GM11168 (cell line): ENCODE data around the gene ANXA8.
"Not testable (repeated sequence)": the region's sequence is repeated elsewhere in the genome, so short reads cannot be mapped to it uniquely, and the experiment has no call there.

Experiments used
- in situ Hi-C: fragments of 300-500 bp; cut with MboI; formaldehyde crosslinking; loops from one replicate; pipeline ENCODE4 v1.12.0; 2022; ENCODE audit warnings: low sequenced_read_pairs; ENCODE audit not compliant: unreplicated experiment

Gene ANXA8

GRCh38 chr10:47467458-47467857 is 16.5 kb downstream of the ANXA8 start:
- in situ Hi-C loops = loop anchor here (5.0 kb wide), 1 partner anchor 1075 kb away; no protein-coding TSS in a partner anchor

- in situ Hi-C loops = loop anchor here (5.0 kb wide), 1 partner anchor 1073 kb away; no protein-coding TSS in a partner anchor
These were observed 18.5 kb downstream of the ANXA8 start for GRCh38 chr10:47465216-47465917.

GRCh38 chr10:47462577-47463358 is 21.1 kb downstream of the ANXA8 start:
- in situ Hi-C loops = not testable (repeated sequence)

- in situ Hi-C loops = not testable (repeated sequence)
These were observed 22.6 kb downstream of the ANXA8 start for GRCh38 chr10:47461261-47461687.

- in situ Hi-C loops = no loop called here
These were observed 25.3 kb downstream of the ANXA8 start for GRCh38 chr10:47458466-47459154.

- in situ Hi-C loops = no loop called here
These were observed 26.1 kb downstream of the ANXA8 start for GRCh38 chr10:47457826-47458225.

- in situ Hi-C loops = no loop called here
These were observed 26.4 kb downstream of the ANXA8 start for GRCh38 chr10:47457528-47457820.

- in situ Hi-C loops = no loop called here
These were observed 27.0 kb downstream of the ANXA8 start for GRCh38 chr10:47456794-47457527.

- in situ Hi-C loops = no loop called here
These were observed 27.7 kb downstream of the ANXA8 start for GRCh38 chr10:47456079-47456785.

GRCh38 chr10:47455350-47456078 is 28.4 kb downstream of the ANXA8 start:
- in situ Hi-C loops = not testable (repeated sequence)

GRCh38 chr10:47454780-47455058 is 29.2 kb downstream of the ANXA8 start:
- in situ Hi-C loops = no loop called here

- in situ Hi-C loops = no loop called here
These were observed 29.7 kb downstream of the ANXA8 start for GRCh38 chr10:47454008-47454779.

- in situ Hi-C loops = no loop called here
These were observed 30.5 kb downstream of the ANXA8 start for GRCh38 chr10:47453141-47454007.

- in situ Hi-C loops = no loop called here
These were observed 31.3 kb downstream of the ANXA8 start for GRCh38 chr10:47452495-47453140.

- in situ Hi-C loops = no loop called here
These were observed 31.9 kb downstream of the ANXA8 start for GRCh38 chr10:47451998-47452494.

GRCh38 chr10:47451273-47451997 is 32.5 kb downstream of the ANXA8 start:
- in situ Hi-C loops = no loop called here
